ENCODE results near the gene SHISA5. TPM values are rescaled to one million over a fixed set of nuclear protein-coding genes. Genes with fewer than 3 reads are reported as not detected.

The SHISA5 gene
- total RNA-seq, 1 experiment from 2014 or later = 174 TPM

GRCh38 chr3:48446425-48447193, 57.4 kb downstream of the SHISA5 start, which contains the start of gene ATRIP:
ATRIP (plus strand) TSS chr3:48446737; CDS start chr3:48446846, 109 bp downstream.
- peak within 1 kb of the TSS; percentile 91 to 94 for H3K4me3 Mint-ChIP-seq
- H3K9ac ChIP-seq (ENCODE audit: extremely low read depth, insufficient read length, low read length) = peak within 1 kb of the TSS; percentile 81
- H3K18ac ChIP-seq (ENCODE audit: insufficient read length, low read depth, low read length) = peak within 1 kb of the TSS; percentile 11
- no peak within 1 kb of the TSS for H2AK5ac ChIP-seq (ENCODE audit: insufficient read length, low read length)
- H3K56ac ChIP-seq (ENCODE audit: insufficient read length, low read depth, low read length) = no peak within 1 kb of the TSS
- no peaks in the 10 kb centered on the region for H3K27me3 Mint-ChIP-seq (ENCODE audit: low read depth)
- no peaks in the 10 kb centered on the region for H3K9me3 Mint-ChIP-seq
- no peak within 1 kb of the TSS for H4K8ac ChIP-seq (replicated peaks; ENCODE audit: insufficient read length, low read depth, low read length)
- peaks cover 1% of the 10 kb centered on the region; the same call in 1 of the 2 replicates for H3K79me2 ChIP-seq (ENCODE audit: insufficient read depth, low read length)
- peak within 1 kb of the TSS; percentile 55 to 95 (median 65); a peak in 6 of 7 replicates for H3K27ac Mint-ChIP-seq
- H3T11ph ChIP-seq (ENCODE audit: low read length) = no peak within 1 kb of the TSS
- DNase-seq = peak; percentile 92
- no peak within 1 kb of the TSS for H2BK120ac ChIP-seq (ENCODE audit: low read depth, low read length, poor library complexity, severe bottlenecking)
- no CpG with 5 or more reads among the region's 91 CpGs for WGBS (ENCODE audit: extremely low coverage, insufficient read length, low lambda C conversion rate)
- no peak within 1 kb of the TSS for H4K91ac ChIP-seq (ENCODE audit: insufficient read length, low read depth, low read length)
- H3K27ac ChIP-seq (ENCODE audit: insufficient read length, low read depth, low read length) = no peak within 1 kb of the TSS
- no peak within 1 kb of the TSS for H2BK20ac ChIP-seq (ENCODE audit: low read depth, low read length, poor library complexity, severe bottlenecking)
- H3K23me2 ChIP-seq (ENCODE audit: insufficient read length, low read depth, low read length, poor library complexity, severe bottlenecking) = peaks cover 14% of the 10 kb centered on the region
- H2BK5ac ChIP-seq (ENCODE audit: insufficient read length, low read length) = no peak within 1 kb of the TSS
- H3K4me1 ChIP-seq (ENCODE audit: insufficient read depth, low read length) = no peaks in the 10 kb centered on the region
- H3K4ac ChIP-seq (ENCODE audit: low read depth, low read length) = no peak within 1 kb of the TSS
- H3K4me2 ChIP-seq (ENCODE audit: insufficient read depth, insufficient read length, low read length) = peak within 1 kb of the TSS; percentile 92
- H2BK12ac ChIP-seq (ENCODE audit: insufficient read length, low read depth, low read length) = no peak within 1 kb of the TSS
- no peaks in the 10 kb centered on the region for H3K27me3 ChIP-seq (ENCODE audit: insufficient read depth, low read length)
- peaks cover 23 to 26% of the 10 kb centered on the region in 2 experiments for H3K4me1 Mint-ChIP-seq
- no peak for TF ChIP-seq CTCF (conservative IDR thresholded peaks at IDR 0.05)
- no peaks in the 10 kb centered on the region for H4K20me1 ChIP-seq (ENCODE audit: control insufficient read depth, insufficient read depth, insufficient read length)
- H3K23ac ChIP-seq (ENCODE audit: insufficient read length, low read depth, low read length) = no peak within 1 kb of the TSS
- H2AFZ ChIP-seq (ENCODE audit: low read length) = no peak within 1 kb of the TSS
- H3K14ac ChIP-seq (ENCODE audit: insufficient read depth, low read length) = peak within 1 kb of the TSS; percentile 34; the same call in 1 of the 2 replicates
- peaks cover 18 to 39% (median 26%) of the 10 kb centered on the region in 3 experiments; a peak in 6 of 7 replicates for H3K36me3 Mint-ChIP-seq (ENCODE audit: insufficient read depth in 1 of 3, low read depth in 3 of 3)
- no peak within 1 kb of the TSS for H2BK15ac ChIP-seq (ENCODE audit: low read depth, low read length)
- no peaks in the 10 kb centered on the region for H3K9me3 ChIP-seq (ENCODE audit: control insufficient read depth, low read depth, low read length)
- H4K5ac ChIP-seq (ENCODE audit: insufficient read length, low read depth, low read length) = no peak within 1 kb of the TSS
- peaks cover 5% of the 10 kb centered on the region for H3K79me1 ChIP-seq (ENCODE audit: insufficient read depth, low read depth, low read length, poor library complexity, severe bottlenecking)

Data from H9 (cell line).